ENCODE results near the gene PLXNA2. TPM values are rescaled to one million over a fixed set of nuclear protein-coding genes. Genes with fewer than 3 reads are reported as not detected.

PLXNA2 gene
- polyA plus RNA-seq, 3 donors: 14.8 to 21.2 (median 16.4) TPM

GRCh38 chr1:208077232-208078075, 166.7 kb downstream of the PLXNA2 start:
- no peak for DNase-seq

GRCh38 chr1:208074353-208074752, 169.8 kb downstream of the PLXNA2 start:
- no peak for DNase-seq

GRCh38 chr1:208071435-208072031, 172.7 kb downstream of the PLXNA2 start:
- no peak for DNase-seq

- DNase-seq: no peak
Measured at GRCh38 chr1:208069908-208070307, 174.3 kb downstream of the PLXNA2 start.

- DNase-seq: no peak
Measured at GRCh38 chr1:208069317-208069716, 174.9 kb downstream of the PLXNA2 start.

GRCh38 chr1:208068908-208069307, 175.3 kb downstream of the PLXNA2 start:
- DNase-seq: no peak

- DNase-seq: peak; percentile 73
Measured at GRCh38 chr1:208068407-208068806, 175.8 kb downstream of the PLXNA2 start.

GRCh38 chr1:208066583-208066982, 177.6 kb downstream of the PLXNA2 start:
- DNase-seq: no peak

GRCh38 chr1:208065862-208066261, 178.3 kb downstream of the PLXNA2 start:
- DNase-seq: no peak

- DNase-seq: no peak
Measured at GRCh38 chr1:208061632-208062031, 182.6 kb downstream of the PLXNA2 start.

GRCh38 chr1:208061118-208061517, 183.1 kb downstream of the PLXNA2 start:
- DNase-seq: no peak

GRCh38 chr1:208060215-208060869, 183.8 kb downstream of the PLXNA2 start:
- DNase-seq: no peak

GRCh38 chr1:208059409-208060001, 184.7 kb downstream of the PLXNA2 start:
- DNase-seq: no peak

GRCh38 chr1:208058756-208059155, 185.4 kb downstream of the PLXNA2 start:
- DNase-seq: no peak

GRCh38 chr1:208058267-208058666, 185.9 kb downstream of the PLXNA2 start:
- DNase-seq: no peak

GRCh38 chr1:208057056-208057455, 187.1 kb downstream of the PLXNA2 start:
- DNase-seq: no peak

GRCh38 chr1:208055535-208055934, 188.6 kb downstream of the PLXNA2 start:
- DNase-seq: no peak

- no peak for DNase-seq
Measured at GRCh38 chr1:208054911-208055379, 189.2 kb downstream of the PLXNA2 start.

GRCh38 chr1:208054485-208054884, 189.7 kb downstream of the PLXNA2 start:
- no peak for DNase-seq

- no peak for DNase-seq
Measured at GRCh38 chr1:208053661-208054060, 190.5 kb downstream of the PLXNA2 start.

- DNase-seq: no peak
Measured at GRCh38 chr1:208052926-208053407, 191.2 kb downstream of the PLXNA2 start.

- DNase-seq: no peak
Measured at GRCh38 chr1:208052135-208052534, 192.0 kb downstream of the PLXNA2 start.
